Smooth muscle cell (in vitro differentiated cells): ENCODE results near the gene GRIK2. TPM values are rescaled to one million over a fixed set of nuclear protein-coding genes. Genes with fewer than 3 reads are reported as not detected.

Experiments used
- DNase-seq: peaks from one replicate; lab custom pipeline; 2025; ENCODE audit not compliant: unreplicated experiment; lab: John Stamatoyannopoulos, UW
- H2AFZ ChIP-seq: fragments of 200-600 bp; sonication (generic); 2 replicates; pipeline ENCODE4 v1.6.0; 2016; ENCODE audit warnings: antibody characterized with exemption, low read depth, mild to moderate bottlenecking
- H3F3A ChIP-seq: fragments of 200-600 bp; sonication (generic); 2 replicates; pipeline ENCODE4 v1.6.0; 2017; ENCODE audit warnings: antibody characterized with exemption, low read depth
- H3K27ac ChIP-seq: fragments of 200-600 bp; sonication (generic); 2 replicates; pipeline ENCODE4 v1.5.1; 2016; ENCODE audit warnings: low read depth, mild to moderate bottlenecking
- H3K27me3 ChIP-seq: fragments of 200-600 bp; sonication (generic); 2 replicates; pipeline ENCODE4 v1.6.1; 2016; ENCODE audit warnings: low read depth, mild to moderate bottlenecking
- H3K36me3 ChIP-seq: fragments of 200-600 bp; sonication (generic); 2 replicates; pipeline ENCODE4 v1.5.1; 2016; ENCODE audit warnings: low read depth
- H3K4me1 ChIP-seq: fragments of 200-600 bp; sonication (generic); 2 replicates; pipeline ENCODE4 v1.5.1; 2016; ENCODE audit warnings: low read depth
- H3K4me2 ChIP-seq: fragments of 200-600 bp; sonication (generic); 2 replicates; pipeline ENCODE4 v1.6.0; 2016; ENCODE audit warnings: mild to moderate bottlenecking
- H3K4me3 ChIP-seq: fragments of 200-600 bp; sonication (generic); 2 replicates; pipeline ENCODE4 v1.5.1; 2016; ENCODE audit warnings: mild to moderate bottlenecking
- H3K79me2 ChIP-seq: fragments of 200-600 bp; sonication (generic); 2 replicates; pipeline ENCODE4 v1.6.0; 2016; ENCODE audit warnings: low read depth, mild to moderate bottlenecking
- H3K9ac ChIP-seq: fragments of 200-600 bp; sonication (generic); 2 replicates; pipeline ENCODE4 v1.6.0; 2016; ENCODE audit warnings: low read depth
- H3K9me3 ChIP-seq: fragments of 200-600 bp; sonication (generic); replicated peaks from 2 replicates; pipeline ENCODE4 v1.5.1; 2016; ENCODE audit warnings: low read depth
- H4K20me1 ChIP-seq: fragments of 200-600 bp; sonication (generic); 2 replicates; pipeline ENCODE4 v1.6.0; 2016; ENCODE audit warnings: low read depth
- WGBS: methylation state at CpG from one replicate; pipeline ENCODE4 v1.1.7; 2016; ENCODE audit warnings: low lambda C conversion rate; 5-methylcytosine and 5-hydroxymethylcytosine counted together
- polyA plus RNA-seq: library from polyadenylated mRNA; unstranded; fragments of >200 nt; fragmentation: Nextera tagmentation; extraction: Ambion mirVana; gene quantifications from 2 replicates; pipeline ENCODE4 v1.2.1, GENCODE V29; 2016
- total RNA-seq: library from RNA; depleted of rRNA; stranded (reverse); fragments of >200 nt; gene quantifications from 2 replicates; pipeline ENCODE4 v1.2.3, GENCODE V29; 2014
- TF ChIP-seq, protein P1 (sequence below): fragments of 200-600 bp; sonication (generic); IDR thresholded peaks from 2 replicates; pipeline ENCODE4 v1.5.1; 2017; ENCODE audit warnings: borderline replicate concordance, mild to moderate bottlenecking, antibody characterized with exemption; ENCODE audit not compliant: insufficient read depth, poor library complexity, severe bottlenecking

GRIK2 gene
- total and polyA plus RNA-seq, 2 experiments from 2014 or later: 10.0 to 23.6 TPM

DNA sequence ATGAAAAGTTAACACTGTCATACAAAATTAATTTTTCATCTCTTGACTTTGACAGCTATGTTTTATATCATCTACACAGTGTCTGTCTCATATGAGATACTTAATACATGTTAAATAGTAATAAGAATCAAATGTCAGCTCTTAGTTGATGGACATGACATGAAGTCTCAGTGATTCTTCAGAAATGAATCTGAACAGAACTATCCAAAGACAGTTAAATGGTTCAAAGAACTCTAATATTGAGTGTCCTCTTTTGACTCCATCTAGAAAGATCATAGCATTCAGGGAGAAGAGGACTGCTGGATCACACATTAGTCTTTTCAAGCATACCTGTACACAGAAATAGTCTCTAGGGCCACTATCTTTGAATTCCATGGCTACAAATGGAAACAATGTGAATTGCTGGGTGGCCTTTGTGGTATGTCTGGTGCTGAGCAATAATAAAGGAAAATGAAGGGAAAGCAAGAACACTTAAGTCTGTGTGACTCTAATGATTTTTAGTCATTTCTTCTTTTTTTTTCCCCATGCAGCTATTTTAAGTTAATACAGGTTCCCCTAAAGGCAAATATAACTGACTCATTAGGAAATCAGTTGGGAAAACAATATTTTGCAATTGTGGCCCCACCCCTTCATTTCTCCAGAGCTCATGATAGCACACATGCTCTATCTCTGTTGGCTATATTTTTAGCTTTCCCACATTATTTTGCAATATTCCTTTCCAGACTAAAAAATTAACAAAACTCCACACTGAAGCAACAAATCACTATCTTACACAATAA, 367.5 kb downstream of the GRIK2 start:
- Histone ChIP-seq H3K36me3 (no peaks in the 10 kb centered on the region), H3F3A (no peaks in the 10 kb centered on the region), H3K4me1 (no peaks in the 10 kb centered on the region), H3K79me2 (no peaks in the 10 kb centered on the region), H3K4me2 (peak overlapping the region; percentile 17), H2AFZ (no peak overlapping the region), H3K27me3 (no peaks in the 10 kb centered on the region), H3K4me3 (no peak overlapping the region), H3K27ac (no peak overlapping the region), H3K9ac (no peak overlapping the region), H3K9me3 (no peaks in the 10 kb centered on the region), H4K20me1 (no peaks in the 10 kb centered on the region)
- DNase-seq: no peak
- TF ChIP-seq, protein P1, sequence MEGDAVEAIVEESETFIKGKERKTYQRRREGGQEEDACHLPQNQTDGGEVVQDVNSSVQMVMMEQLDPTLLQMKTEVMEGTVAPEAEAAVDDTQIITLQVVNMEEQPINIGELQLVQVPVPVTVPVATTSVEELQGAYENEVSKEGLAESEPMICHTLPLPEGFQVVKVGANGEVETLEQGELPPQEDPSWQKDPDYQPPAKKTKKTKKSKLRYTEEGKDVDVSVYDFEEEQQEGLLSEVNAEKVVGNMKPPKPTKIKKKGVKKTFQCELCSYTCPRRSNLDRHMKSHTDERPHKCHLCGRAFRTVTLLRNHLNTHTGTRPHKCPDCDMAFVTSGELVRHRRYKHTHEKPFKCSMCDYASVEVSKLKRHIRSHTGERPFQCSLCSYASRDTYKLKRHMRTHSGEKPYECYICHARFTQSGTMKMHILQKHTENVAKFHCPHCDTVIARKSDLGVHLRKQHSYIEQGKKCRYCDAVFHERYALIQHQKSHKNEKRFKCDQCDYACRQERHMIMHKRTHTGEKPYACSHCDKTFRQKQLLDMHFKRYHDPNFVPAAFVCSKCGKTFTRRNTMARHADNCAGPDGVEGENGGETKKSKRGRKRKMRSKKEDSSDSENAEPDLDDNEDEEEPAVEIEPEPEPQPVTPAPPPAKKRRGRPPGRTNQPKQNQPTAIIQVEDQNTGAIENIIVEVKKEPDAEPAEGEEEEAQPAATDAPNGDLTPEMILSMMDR: no peak

DNA sequence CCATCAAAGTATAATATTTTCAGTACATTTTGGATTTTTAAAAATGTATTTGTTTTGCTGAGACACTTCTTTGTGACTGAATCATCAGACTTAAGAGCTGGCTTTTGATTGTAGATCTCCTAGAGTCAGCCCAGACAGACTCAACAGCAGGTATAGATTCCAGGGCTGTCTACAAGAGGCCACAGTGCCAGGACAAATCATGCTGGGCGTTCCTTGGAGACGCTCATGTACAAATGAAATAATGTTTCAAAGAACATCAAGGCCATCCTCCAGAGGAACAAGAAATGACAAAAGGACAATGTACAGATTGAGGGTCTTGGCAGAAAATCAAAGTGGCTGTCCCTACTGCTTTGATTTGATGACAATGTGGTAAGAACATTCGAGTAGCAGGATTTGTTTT, 369.3 kb downstream of the GRIK2 start:
- H2AFZ ChIP-seq: no peak overlapping the region

DNA sequence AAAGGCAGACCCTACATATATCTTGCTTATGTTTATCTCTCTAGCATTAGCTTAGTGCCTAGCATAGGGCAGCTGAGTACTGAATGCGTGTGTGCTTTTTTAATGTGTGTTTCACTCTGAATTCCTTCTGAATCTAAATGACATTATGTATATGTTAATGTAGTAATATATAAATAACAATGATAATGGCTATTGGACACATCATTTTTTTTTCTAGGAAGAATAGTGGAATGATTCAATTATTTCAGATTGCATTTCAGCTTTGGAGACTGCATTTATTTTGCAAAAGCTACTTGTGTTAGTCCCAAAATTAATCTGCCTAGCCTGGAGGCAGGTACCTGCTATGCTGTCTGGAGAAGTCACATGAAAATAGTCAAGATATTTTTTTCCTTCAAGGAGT, 371.8 kb downstream of the GRIK2 start:
- Histone ChIP-seq H3K4me3 (no peak overlapping the region), H3K36me3 (no peaks in the 10 kb centered on the region), H3K9me3 (no peaks in the 10 kb centered on the region), H2AFZ (no peak overlapping the region), H3K4me1 (no peaks in the 10 kb centered on the region), H3K79me2 (no peaks in the 10 kb centered on the region), H3K27ac (no peak overlapping the region), H3K27me3 (no peaks in the 10 kb centered on the region), H3K4me2 (no peak overlapping the region), H4K20me1 (no peaks in the 10 kb centered on the region), H3F3A (no peaks in the 10 kb centered on the region), H3K9ac (no peak overlapping the region)
- no peak for DNase-seq
- TF ChIP-seq, protein P1: no peak
- 82% methylated on average over 1 of the region's 1 CpG for WGBS

More for the DNA sequence above, 369.3 kb downstream of the GRIK2 start:
- Histone ChIP-seq H3K4me2 (no peak overlapping the region), H3K27me3 (no peaks in the 10 kb centered on the region), H3K79me2 (no peaks in the 10 kb centered on the region), H4K20me1 (no peaks in the 10 kb centered on the region), H3K27ac (peak overlapping the region; percentile 13), H3K4me1 (no peaks in the 10 kb centered on the region), H3K4me3 (no peak overlapping the region), H3F3A (no peaks in the 10 kb centered on the region), H3K9me3 (no peaks in the 10 kb centered on the region), H3K9ac (no peak overlapping the region), H3K36me3 (no peaks in the 10 kb centered on the region)
- no peak for DNase-seq
- TF ChIP-seq, protein P1: no peak
- 68% methylated on average over 3 of the region's 3 CpGs for WGBS

DNA sequence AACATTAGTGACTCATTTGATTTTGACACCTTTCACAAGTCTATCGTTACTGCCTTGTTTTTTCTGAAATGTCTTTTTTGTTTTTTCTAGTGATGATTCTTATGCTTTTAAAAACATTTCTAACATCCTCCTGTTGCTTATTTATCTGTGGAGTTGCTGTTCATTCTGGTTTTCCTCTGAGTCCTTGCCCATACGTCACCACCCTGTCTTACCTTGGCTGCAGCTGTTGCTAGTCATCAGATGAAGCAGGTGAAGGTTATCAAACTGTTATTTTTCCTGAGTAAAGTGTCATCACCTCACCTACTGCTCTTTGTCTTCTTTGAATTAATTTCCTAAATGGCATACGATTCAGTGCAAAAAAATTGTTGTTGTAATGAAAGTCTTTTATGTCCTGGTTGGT, 376.6 kb downstream of the GRIK2 start:
- Histone ChIP-seq H3F3A (no peaks in the 10 kb centered on the region), H3K36me3 (no peaks in the 10 kb centered on the region), H3K79me2 (no peaks in the 10 kb centered on the region), H3K4me1 (no peaks in the 10 kb centered on the region), H3K9ac (no peak overlapping the region), H2AFZ (no peak overlapping the region), H3K4me3 (no peak overlapping the region), H3K9me3 (no peaks in the 10 kb centered on the region), H4K20me1 (no peaks in the 10 kb centered on the region), H3K27me3 (no peaks in the 10 kb centered on the region), H3K27ac (no peak overlapping the region), H3K4me2 (no peak overlapping the region)
- DNase-seq: no peak
- 81% methylated on average over 3 of the region's 3 CpGs for WGBS
- TF ChIP-seq, protein P1: no peak
